HL-60 (cell line): ENCODE results near the gene IQGAP2.

ENCODE experiments used
- GABPA ChIP-seq: IDR thresholded peaks from 2 replicates; pipeline ENCODE4 v1.6.1; 2012; ENCODE audit warnings: low read depth
- SPI1 ChIP-seq: IDR thresholded peaks from 2 replicates; pipeline ENCODE4 v1.6.1; 2012; ENCODE audit warnings: low read depth, mild to moderate bottlenecking, borderline replicate concordance
- TF ChIP-seq, protein P1 (sequence below): IDR thresholded peaks from one replicate; pipeline ENCODE4 v1.5.1; 2011; ENCODE audit warnings: low read length, control low read depth, inconsistent platforms; ENCODE audit not compliant: insufficient read depth
- TF ChIP-seq, protein P2 (sequence below): IDR thresholded peaks from 2 replicates; pipeline ENCODE4 v1.6.1; 2012; ENCODE audit warnings: low read depth; ENCODE audit not compliant: insufficient replicate concordance

DNA sequence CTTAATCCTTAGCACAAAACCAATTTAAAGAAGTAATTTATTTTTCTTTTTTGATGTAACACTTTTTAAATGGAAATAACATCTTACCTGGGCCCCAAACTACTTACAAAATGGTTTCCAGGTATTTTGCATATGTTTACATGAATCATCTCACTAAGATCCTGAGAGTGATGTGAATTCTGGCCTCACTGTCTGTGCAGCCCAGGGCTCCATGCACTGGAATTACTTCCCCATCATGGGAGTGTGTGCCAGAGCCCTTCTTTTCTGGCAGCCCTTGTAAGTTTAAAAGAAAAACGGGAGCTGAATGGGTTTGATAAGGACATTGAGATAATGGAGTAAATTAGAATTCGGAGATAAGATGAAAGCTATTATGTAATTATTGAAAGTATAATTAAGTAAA is 300.6 kb downstream of the IQGAP2 start:
- TF ChIP-seq GABPA (no peak), SPI1 (no peak)
- TF ChIP-seq, protein P1, sequence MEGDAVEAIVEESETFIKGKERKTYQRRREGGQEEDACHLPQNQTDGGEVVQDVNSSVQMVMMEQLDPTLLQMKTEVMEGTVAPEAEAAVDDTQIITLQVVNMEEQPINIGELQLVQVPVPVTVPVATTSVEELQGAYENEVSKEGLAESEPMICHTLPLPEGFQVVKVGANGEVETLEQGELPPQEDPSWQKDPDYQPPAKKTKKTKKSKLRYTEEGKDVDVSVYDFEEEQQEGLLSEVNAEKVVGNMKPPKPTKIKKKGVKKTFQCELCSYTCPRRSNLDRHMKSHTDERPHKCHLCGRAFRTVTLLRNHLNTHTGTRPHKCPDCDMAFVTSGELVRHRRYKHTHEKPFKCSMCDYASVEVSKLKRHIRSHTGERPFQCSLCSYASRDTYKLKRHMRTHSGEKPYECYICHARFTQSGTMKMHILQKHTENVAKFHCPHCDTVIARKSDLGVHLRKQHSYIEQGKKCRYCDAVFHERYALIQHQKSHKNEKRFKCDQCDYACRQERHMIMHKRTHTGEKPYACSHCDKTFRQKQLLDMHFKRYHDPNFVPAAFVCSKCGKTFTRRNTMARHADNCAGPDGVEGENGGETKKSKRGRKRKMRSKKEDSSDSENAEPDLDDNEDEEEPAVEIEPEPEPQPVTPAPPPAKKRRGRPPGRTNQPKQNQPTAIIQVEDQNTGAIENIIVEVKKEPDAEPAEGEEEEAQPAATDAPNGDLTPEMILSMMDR: no peak
- TF ChIP-seq, protein P2, sequence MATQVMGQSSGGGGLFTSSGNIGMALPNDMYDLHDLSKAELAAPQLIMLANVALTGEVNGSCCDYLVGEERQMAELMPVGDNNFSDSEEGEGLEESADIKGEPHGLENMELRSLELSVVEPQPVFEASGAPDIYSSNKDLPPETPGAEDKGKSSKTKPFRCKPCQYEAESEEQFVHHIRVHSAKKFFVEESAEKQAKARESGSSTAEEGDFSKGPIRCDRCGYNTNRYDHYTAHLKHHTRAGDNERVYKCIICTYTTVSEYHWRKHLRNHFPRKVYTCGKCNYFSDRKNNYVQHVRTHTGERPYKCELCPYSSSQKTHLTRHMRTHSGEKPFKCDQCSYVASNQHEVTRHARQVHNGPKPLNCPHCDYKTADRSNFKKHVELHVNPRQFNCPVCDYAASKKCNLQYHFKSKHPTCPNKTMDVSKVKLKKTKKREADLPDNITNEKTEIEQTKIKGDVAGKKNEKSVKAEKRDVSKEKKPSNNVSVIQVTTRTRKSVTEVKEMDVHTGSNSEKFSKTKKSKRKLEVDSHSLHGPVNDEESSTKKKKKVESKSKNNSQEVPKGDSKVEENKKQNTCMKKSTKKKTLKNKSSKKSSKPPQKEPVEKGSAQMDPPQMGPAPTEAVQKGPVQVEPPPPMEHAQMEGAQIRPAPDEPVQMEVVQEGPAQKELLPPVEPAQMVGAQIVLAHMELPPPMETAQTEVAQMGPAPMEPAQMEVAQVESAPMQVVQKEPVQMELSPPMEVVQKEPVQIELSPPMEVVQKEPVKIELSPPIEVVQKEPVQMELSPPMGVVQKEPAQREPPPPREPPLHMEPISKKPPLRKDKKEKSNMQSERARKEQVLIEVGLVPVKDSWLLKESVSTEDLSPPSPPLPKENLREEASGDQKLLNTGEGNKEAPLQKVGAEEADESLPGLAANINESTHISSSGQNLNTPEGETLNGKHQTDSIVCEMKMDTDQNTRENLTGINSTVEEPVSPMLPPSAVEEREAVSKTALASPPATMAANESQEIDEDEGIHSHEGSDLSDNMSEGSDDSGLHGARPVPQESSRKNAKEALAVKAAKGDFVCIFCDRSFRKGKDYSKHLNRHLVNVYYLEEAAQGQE: no peak
